ENCODE results near the gene CELF1. TPM values are rescaled to one million over a fixed set of nuclear protein-coding genes. Genes with fewer than 3 reads are reported as not detected.

The CELF1 gene
- total RNA-seq, 1 donor from 2014 or later = 173 TPM

DNA sequence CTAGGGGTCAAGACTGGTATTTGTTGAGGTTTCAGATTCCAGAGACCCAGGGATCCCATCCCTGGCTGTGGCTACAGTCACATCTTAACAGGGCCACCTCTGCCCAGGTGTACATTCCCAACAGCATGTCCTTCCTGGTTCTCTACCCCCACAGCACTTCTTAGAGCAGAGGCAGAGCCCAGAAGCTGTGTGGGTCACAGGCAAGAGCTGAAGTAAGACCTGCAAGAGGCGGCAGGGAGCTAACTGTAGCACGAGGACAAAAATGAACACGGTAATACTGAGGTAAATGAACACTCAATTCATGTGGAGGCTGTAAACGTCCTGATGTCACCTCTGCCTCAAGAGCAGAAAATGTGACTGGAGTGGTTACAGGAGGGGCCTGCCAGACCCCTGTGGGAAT, 82.3 kb downstream of the CELF1 start:
- peaks cover 51% of the 10 kb centered on the region for H3K36me3 Mint-ChIP-seq
- H3K9me3 Mint-ChIP-seq = no peaks in the 10 kb centered on the region
- no peak for DNase-seq (ENCODE audit: low spot score)
- H3K27ac ChIP-seq = no peak overlapping the region
- no peak overlapping the region for H3K27ac Mint-ChIP-seq
- H3K4me3 Mint-ChIP-seq = no peak overlapping the region
- H3K4me1 Mint-ChIP-seq = peaks cover 36% of the 10 kb centered on the region
- TF ChIP-seq EZH2phosphoT487 (IDR thresholded peaks at IDR 0.05) (no peak), CTCF (IDR thresholded peaks at IDR 0.05) (no peak), EZH2 (IDR thresholded peaks at IDR 0.05) (no peak)
- no peak overlapping the region for H3K9ac ChIP-seq
- H3K9me3 ChIP-seq (ENCODE audit: low read depth) = no peaks in the 10 kb centered on the region
- no peak overlapping the region for H3K4me2 ChIP-seq
- H3K4me3 ChIP-seq = no peak overlapping the region
- H3K79me2 ChIP-seq (ENCODE audit: low read depth) = peaks cover 39% of the 10 kb centered on the region
- no peaks in the 10 kb centered on the region for H3K27me3 Mint-ChIP-seq (ENCODE audit: insufficient read depth, low read depth)
- no peaks in the 10 kb centered on the region for H3K27me3 ChIP-seq
- peaks cover 42% of the 10 kb centered on the region for H4K20me1 ChIP-seq (ENCODE audit: low read depth)
- H3F3A ChIP-seq (ENCODE audit: low read depth) = peaks cover 55% of the 10 kb centered on the region
- peaks cover 44% of the 10 kb centered on the region for H3K4me1 ChIP-seq
- no peak overlapping the region for H2AFZ ChIP-seq (replicated peaks)
- peaks cover 18% of the 10 kb centered on the region for H3K36me3 ChIP-seq

- no peak for DNase-seq (ENCODE audit: low spot score)
- Histone ChIP-seq H3K79me2 (ENCODE audit: low read depth) (peaks cover 39% of the 10 kb centered on the region), H3K27me3 (no peaks in the 10 kb centered on the region), H4K20me1 (ENCODE audit: low read depth) (peaks cover 42% of the 10 kb centered on the region), H3K36me3 (peaks cover 18% of the 10 kb centered on the region), H3K4me1 (peaks cover 55% of the 10 kb centered on the region), H3K27ac (peak overlapping the region; percentile 74), H3K4me3 (no peak overlapping the region), H2AFZ (replicated peaks) (no peak overlapping the region), H3F3A (ENCODE audit: low read depth) (peaks cover 62% of the 10 kb centered on the region), H3K9me3 (ENCODE audit: low read depth) (no peaks in the 10 kb centered on the region), H3K9ac (no peak overlapping the region), H3K4me2 (no peak overlapping the region)
- H3K27ac Mint-ChIP-seq = peak overlapping the region; percentile 50
- no peaks in the 10 kb centered on the region for H3K27me3 Mint-ChIP-seq (ENCODE audit: insufficient read depth, low read depth)
- peaks cover 44% of the 10 kb centered on the region for H3K4me1 Mint-ChIP-seq
- H3K9me3 Mint-ChIP-seq = no peaks in the 10 kb centered on the region
- H3K4me3 Mint-ChIP-seq = no peak overlapping the region
- no peak for TF ChIP-seq EZH2phosphoT487 (IDR thresholded peaks at IDR 0.05)
- no peak for TF ChIP-seq CTCF (IDR thresholded peaks at IDR 0.05)
- no peak for TF ChIP-seq EZH2 (IDR thresholded peaks at IDR 0.05)
- peaks cover 49% of the 10 kb centered on the region for H3K36me3 Mint-ChIP-seq
Observed at GRCh38 chr11:47469361-47470179, 83.4 kb downstream of the CELF1 start.

DNA sequence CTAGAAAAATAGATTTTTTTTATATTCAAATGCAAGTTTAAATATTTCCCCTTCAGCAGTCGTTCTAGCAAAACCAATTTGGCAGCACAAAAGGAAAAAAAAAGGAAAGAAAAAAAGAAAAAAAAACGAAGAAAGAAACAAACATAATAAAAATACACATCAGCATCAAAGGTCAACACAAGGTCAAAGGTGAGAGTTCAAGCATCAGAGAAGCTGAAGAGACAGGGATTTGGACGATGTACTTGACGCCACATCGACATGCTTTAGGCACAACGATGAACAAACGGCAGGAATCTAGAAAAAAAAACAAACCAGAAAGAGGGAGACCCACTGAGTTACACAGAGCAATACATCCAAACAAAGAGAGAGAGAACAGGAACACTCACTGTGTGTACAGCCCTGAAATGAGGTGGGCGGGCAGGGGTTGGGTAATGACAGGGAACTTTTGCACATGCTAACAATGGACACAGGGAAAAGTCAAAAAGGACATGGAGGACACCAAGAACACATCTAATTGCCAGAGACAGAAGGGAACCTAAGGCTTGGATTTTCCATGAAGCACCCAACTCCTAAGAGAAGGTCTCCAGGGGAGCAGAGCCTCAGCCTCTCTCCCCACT, 84.2 kb downstream of the CELF1 start:
- peaks cover 44% of the 10 kb centered on the region for H3K36me3 Mint-ChIP-seq
- H3K27ac ChIP-seq = peak overlapping the region; percentile 90
- H3K27ac Mint-ChIP-seq = peak overlapping the region; percentile 2
- peaks cover 47% of the 10 kb centered on the region for H3K4me1 Mint-ChIP-seq
- H3K4me3 ChIP-seq = no peak overlapping the region
- peaks cover 43% of the 10 kb centered on the region for H3K79me2 ChIP-seq (ENCODE audit: low read depth)
- peaks cover 18% of the 10 kb centered on the region for H3K36me3 ChIP-seq
- H3K4me3 Mint-ChIP-seq = no peak overlapping the region
- H3K27me3 Mint-ChIP-seq (ENCODE audit: insufficient read depth, low read depth) = no peaks in the 10 kb centered on the region
- peaks cover 42% of the 10 kb centered on the region for H4K20me1 ChIP-seq (ENCODE audit: low read depth)
- peaks cover 71% of the 10 kb centered on the region for H3F3A ChIP-seq (ENCODE audit: low read depth)
- H3K9me3 ChIP-seq (ENCODE audit: low read depth) = no peaks in the 10 kb centered on the region
- no peak for DNase-seq (ENCODE audit: low spot score)
- H2AFZ ChIP-seq (replicated peaks) = no peak overlapping the region
- no peak overlapping the region for H3K9ac ChIP-seq
- no peaks in the 10 kb centered on the region for H3K27me3 ChIP-seq
- TF ChIP-seq EZH2 (IDR thresholded peaks at IDR 0.05) (no peak), CTCF (IDR thresholded peaks at IDR 0.05) (no peak), EZH2phosphoT487 (IDR thresholded peaks at IDR 0.05) (no peak)
- no peaks in the 10 kb centered on the region for H3K9me3 Mint-ChIP-seq
- peak overlapping the region; percentile 58 for H3K4me2 ChIP-seq
- H3K4me1 ChIP-seq = peaks cover 62% of the 10 kb centered on the region

Measured in neural progenitor cell (in vitro differentiated cells).